Skeletal muscle cell (primary cell): ENCODE data around the gene ABCA3.
A peak's percentile ranks its signal among the peaks of the same experiment; 100 is the strongest.

Experiments
- DNase-seq: peaks from one replicate; pipeline ENCODE4 v3.0.0-alpha.2; 2010; ENCODE audit warnings: low read depth
- H3K4me3 ChIP-seq: 2 replicates; pipeline ENCODE4 v1.5.1; 2011; ENCODE audit warnings: low read depth, mild to moderate bottlenecking, control low read depth, low read length, moderate library complexity

ABCA3 gene

GRCh38 chr16:2324296-2324859 lies 16.1 kb downstream of the ABCA3 start:
- H3K4me3 ChIP-seq, result no peak overlapping the region

GRCh38 chr16:2323701-2324100 lies 16.8 kb downstream of the ABCA3 start:
- no peak for DNase-seq
- no peak overlapping the region for H3K4me3 ChIP-seq

More at GRCh38 chr16:2324296-2324859, 16.1 kb downstream of the ABCA3 start:
- DNase-seq, result no peak

- no peak for DNase-seq
- H3K4me3 ChIP-seq, result no peak overlapping the region
These were observed 20.9 kb downstream of the ABCA3 start for GRCh38 chr16:2319606-2320005.

GRCh38 chr16:2317231-2318020 lies 23.1 kb downstream of the ABCA3 start:
- no peak for DNase-seq
- H3K4me3 ChIP-seq, result no peak overlapping the region

GRCh38 chr16:2308089-2308962 lies 32.2 kb downstream of the ABCA3 start:
- DNase-seq, result no peak
- H3K4me3 ChIP-seq, result no peak overlapping the region

- DNase-seq, result no peak
- no peak overlapping the region for H3K4me3 ChIP-seq
These were observed 40.7 kb downstream of the ABCA3 start for GRCh38 chr16:2299915-2300192.

GRCh38 chr16:2299121-2299914 lies 41.2 kb downstream of the ABCA3 start:
- DNase-seq, result no peak
- H3K4me3 ChIP-seq, result no peak overlapping the region

GRCh38 chr16:2298621-2299020 lies 41.9 kb downstream of the ABCA3 start:
- DNase-seq, result no peak
- H3K4me3 ChIP-seq, result no peak overlapping the region

GRCh38 chr16:2297506-2297860 lies 43.0 kb downstream of the ABCA3 start:
- DNase-seq, result no peak

GRCh38 chr16:2296661-2297505 lies 43.6 kb downstream of the ABCA3 start:
- DNase-seq, result peak; percentile 1
- H3K4me3 ChIP-seq, result no peak overlapping the region

More at GRCh38 chr16:2297506-2297860, 43.0 kb downstream of the ABCA3 start:
- H3K4me3 ChIP-seq, result no peak overlapping the region

- DNase-seq, result no peak
- no peak overlapping the region for H3K4me3 ChIP-seq
These were observed 45.3 kb downstream of the ABCA3 start for GRCh38 chr16:2295056-2295798.

GRCh38 chr16:2292221-2292620 lies 48.3 kb downstream of the ABCA3 start:
- H3K4me3 ChIP-seq, result no peak overlapping the region
- DNase-seq, result no peak

GRCh38 chr16:2289282-2289681 lies 51.2 kb downstream of the ABCA3 start:
- no peak overlapping the region for H3K4me3 ChIP-seq
- DNase-seq, result no peak

GRCh38 chr16:2288726-2289125 lies 51.8 kb downstream of the ABCA3 start:
- DNase-seq, result no peak
- no peak overlapping the region for H3K4me3 ChIP-seq

GRCh38 chr16:2287916-2288547 lies 52.5 kb downstream of the ABCA3 start:
- DNase-seq, result no peak
- H3K4me3 ChIP-seq, result no peak overlapping the region

- no peak for DNase-seq
These were observed 54.0 kb downstream of the ABCA3 start for GRCh38 chr16:2286550-2286949.

GRCh38 chr16:2285731-2286191 lies 54.8 kb downstream of the ABCA3 start:
- no peak overlapping the region for H3K4me3 ChIP-seq
- no peak for DNase-seq

More at GRCh38 chr16:2286550-2286949, 54.0 kb downstream of the ABCA3 start:
- H3K4me3 ChIP-seq, result no peak overlapping the region
